ENCODE measurements around the gene CD244.

CD244 gene

GRCh38 chr1:160830321-160831153, 32.1 kb downstream of the CD244 start:
- Mint-ChIP-seq H3K27ac (no peak overlapping the region), H3K4me3 (no peak overlapping the region), H3K4me1 (peaks cover 26% of the 10 kb centered on the region), H3K36me3 (peaks cover 26% of the 10 kb centered on the region), H3K9me3 (no peaks in the 10 kb centered on the region), H3K27me3 (no peaks in the 10 kb centered on the region)
- DNase-seq: peak; percentile 88
- CTCF ChIA-PET: interaction anchor here (0.8 to 6.5 kb wide), 17 partner anchors 10 to 160 kb away, joined by 3 to 157 read pairs (median 6); partner anchors contain the start of genes ITLN2 and LY9

GRCh38 chr1:160829766-160830165, 32.9 kb downstream of the CD244 start:
- DNase-seq: no peak
- Mint-ChIP-seq H3K27me3 (no peaks in the 10 kb centered on the region), H3K9me3 (no peaks in the 10 kb centered on the region), H3K4me1 (peaks cover 18% of the 10 kb centered on the region), H3K4me3 (no peak overlapping the region), H3K36me3 (peaks cover 29% of the 10 kb centered on the region), H3K27ac (peak overlapping the region; percentile 47)
- CTCF ChIA-PET: interaction anchor here (0.6 to 6.5 kb wide), 17 partner anchors 11 to 161 kb away, joined by 3 to 157 read pairs (median 4); partner anchors contain the start of genes ITLN2 and LY9

GRCh38 chr1:160827418-160827817, 35.3 kb downstream of the CD244 start:
- Mint-ChIP-seq H3K27ac (no peak overlapping the region), H3K4me3 (no peak overlapping the region), H3K27me3 (no peaks in the 10 kb centered on the region), H3K36me3 (peaks cover 43% of the 10 kb centered on the region), H3K9me3 (no peaks in the 10 kb centered on the region), H3K4me1 (peaks cover 3% of the 10 kb centered on the region)
- no peak for DNase-seq
- CTCF ChIA-PET: interaction anchor here (0.6 to 6.5 kb wide), 7 partner anchors 8 to 146 kb away, joined by 3 to 157 read pairs (median 6); partner anchors contain the start of gene LY9

- H3K36me3 Mint-ChIP-seq: peaks cover 51% of the 10 kb centered on the region
- peaks cover 3% of the 10 kb centered on the region for H3K4me1 Mint-ChIP-seq
- H3K27ac Mint-ChIP-seq: no peak overlapping the region
- DNase-seq: no peak
- no peak overlapping the region for H3K4me3 Mint-ChIP-seq
- CTCF ChIA-PET: interaction anchor here (0.6 to 6.5 kb wide), 7 partner anchors 9 to 535 kb away, joined by 3 to 157 read pairs (median 6); partner anchors contain the start of gene LY9
- no peaks in the 10 kb centered on the region for H3K27me3 Mint-ChIP-seq
- H3K9me3 Mint-ChIP-seq: no peaks in the 10 kb centered on the region
These were observed 36.1 kb downstream of the CD244 start for GRCh38 chr1:160826546-160826945.

- Mint-ChIP-seq H3K9me3 (no peaks in the 10 kb centered on the region), H3K27ac (no peak overlapping the region), H3K4me1 (peaks cover 2% of the 10 kb centered on the region), H3K4me3 (no peak overlapping the region), H3K36me3 (peaks cover 73% of the 10 kb centered on the region), H3K27me3 (no peaks in the 10 kb centered on the region)
- CTCF ChIA-PET: interaction anchor here (1.5 to 3.2 kb wide), 3 partner anchors 12 to 130 kb away, joined by 7 to 13 read pairs (median 10); partner anchors contain the start of gene ITLN2
- no peak for DNase-seq
These were observed 39.4 kb downstream of the CD244 start for GRCh38 chr1:160823296-160823695.

GRCh38 chr1:160821627-160822026, 41.1 kb downstream of the CD244 start:
- Mint-ChIP-seq H3K9me3 (no peaks in the 10 kb centered on the region), H3K4me3 (no peak overlapping the region), H3K4me1 (peaks cover 2% of the 10 kb centered on the region), H3K36me3 (peaks cover 67% of the 10 kb centered on the region), H3K27me3 (no peaks in the 10 kb centered on the region), H3K27ac (no peak overlapping the region)
- no peak for DNase-seq
- CTCF ChIA-PET: interaction anchor here (0.9 to 2.1 kb wide), 7 partner anchors 12 to 133 kb away, joined by 3 to 13 read pairs (median 4); partner anchors contain the start of gene ITLN2

GRCh38 chr1:160819186-160819585, 43.5 kb downstream of the CD244 start:
- peaks cover 2% of the 10 kb centered on the region for H3K4me1 Mint-ChIP-seq
- no peaks in the 10 kb centered on the region for H3K9me3 Mint-ChIP-seq
- CTCF ChIA-PET: interaction anchor here (0.7 to 2.4 kb wide), 6 partner anchors 11 to 92 kb away, joined by 3 to 13 read pairs (median 3); no protein-coding TSS in a partner anchor
- H3K36me3 Mint-ChIP-seq: peaks cover 74% of the 10 kb centered on the region
- H3K4me3 Mint-ChIP-seq: no peak overlapping the region
- no peak overlapping the region for H3K27ac Mint-ChIP-seq
- H3K27me3 Mint-ChIP-seq: no peaks in the 10 kb centered on the region
- DNase-seq: no peak

GRCh38 chr1:160818207-160818937, 44.3 kb downstream of the CD244 start:
- Mint-ChIP-seq H3K4me3 (no peak overlapping the region), H3K4me1 (peaks cover 4% of the 10 kb centered on the region), H3K9me3 (no peaks in the 10 kb centered on the region), H3K36me3 (peaks cover 75% of the 10 kb centered on the region), H3K27me3 (no peaks in the 10 kb centered on the region), H3K27ac (peak overlapping the region; percentile 28)
- CTCF ChIA-PET: interaction anchor here (0.9 to 2.4 kb wide), 9 partner anchors 12 to 133 kb away, joined by 3 to 13 read pairs (median 3); partner anchors contain the start of gene LY9
- no peak for DNase-seq

- CTCF ChIA-PET: interaction anchor here (0.7 to 1.6 kb wide), 3 partner anchors 18 to 38 kb away, joined by 3 to 4 read pairs (median 3); partner anchors contain the start of gene LY9
- peaks cover 14% of the 10 kb centered on the region for H3K4me1 Mint-ChIP-seq
- peaks cover 82% of the 10 kb centered on the region for H3K36me3 Mint-ChIP-seq
- H3K4me3 Mint-ChIP-seq: no peak overlapping the region
- H3K27ac Mint-ChIP-seq: no peak overlapping the region
- H3K9me3 Mint-ChIP-seq: no peaks in the 10 kb centered on the region
- no peak for DNase-seq
- H3K27me3 Mint-ChIP-seq: no peaks in the 10 kb centered on the region
These were observed 47.8 kb downstream of the CD244 start for GRCh38 chr1:160814856-160815255.

- no peak overlapping the region for H3K27ac Mint-ChIP-seq
- H3K27me3 Mint-ChIP-seq: no peaks in the 10 kb centered on the region
- no peaks in the 10 kb centered on the region for H3K9me3 Mint-ChIP-seq
- H3K4me3 Mint-ChIP-seq: no peak overlapping the region
- CTCF ChIA-PET: interaction anchor here (1.6 kb wide), 1 partner anchor 37 kb away, joined by 4 read pairs; no protein-coding TSS in a partner anchor
- peaks cover 14% of the 10 kb centered on the region for H3K4me1 Mint-ChIP-seq
- peaks cover 83% of the 10 kb centered on the region for H3K36me3 Mint-ChIP-seq
- DNase-seq: no peak
These were observed 48.4 kb downstream of the CD244 start for GRCh38 chr1:160814316-160814715.

GRCh38 chr1:160813215-160813614, 49.5 kb downstream of the CD244 start:
- Mint-ChIP-seq H3K4me1 (peaks cover 12% of the 10 kb centered on the region), H3K4me3 (no peak overlapping the region), H3K36me3 (peaks cover 79% of the 10 kb centered on the region), H3K27me3 (no peaks in the 10 kb centered on the region), H3K27ac (no peak overlapping the region), H3K9me3 (no peaks in the 10 kb centered on the region)
- CTCF ChIA-PET: no interaction called here
- DNase-seq: no peak

- H3K9me3 Mint-ChIP-seq: peaks cover 12% of the 10 kb centered on the region
- no peak overlapping the region for H3K27ac Mint-ChIP-seq
- no peak overlapping the region for H3K4me3 Mint-ChIP-seq
- no peaks in the 10 kb centered on the region for H3K27me3 Mint-ChIP-seq
- CTCF ChIA-PET: interaction anchor here (1.2 to 1.8 kb wide), 2 partner anchors 12 to 143 kb away, joined by 3 to 4 read pairs; partner anchors contain the start of gene ITLN2
- H3K4me1 Mint-ChIP-seq: peaks cover 22% of the 10 kb centered on the region
- peaks cover 85% of the 10 kb centered on the region for H3K36me3 Mint-ChIP-seq
- no peak for DNase-seq
These were observed 51.5 kb downstream of the CD244 start for GRCh38 chr1:160811147-160811546.

GRCh38 chr1:160810486-160810885, 52.2 kb downstream of the CD244 start:
- Mint-ChIP-seq H3K4me1 (peaks cover 28% of the 10 kb centered on the region), H3K27ac (no peak overlapping the region), H3K36me3 (peaks cover 84% of the 10 kb centered on the region), H3K27me3 (no peaks in the 10 kb centered on the region), H3K4me3 (no peak overlapping the region), H3K9me3 (peaks cover 16% of the 10 kb centered on the region)
- no peak for DNase-seq
- CTCF ChIA-PET: no interaction called here

GRCh38 chr1:160808289-160808688, 54.4 kb downstream of the CD244 start:
- H3K4me3 Mint-ChIP-seq: no peak overlapping the region
- peaks cover 33% of the 10 kb centered on the region for H3K4me1 Mint-ChIP-seq

More at GRCh38 chr1:160808289-160808688, 54.4 kb downstream of the CD244 start:
- no peak for DNase-seq
- CTCF ChIA-PET: interaction anchor here (0.9 kb wide), 2 partner anchors 10 to 26 kb away, joined by 4 to 5 read pairs; no protein-coding TSS in a partner anchor
- Mint-ChIP-seq H3K27me3 (no peaks in the 10 kb centered on the region), H3K9me3 (peaks cover 27% of the 10 kb centered on the region), H3K27ac (no peak overlapping the region), H3K36me3 (peaks cover 88% of the 10 kb centered on the region)
